OCI-LY1 (cell line): Measurements from ENCODE around the gene BTRC.
A peak's percentile ranks its signal among the peaks of the same experiment; 100 is the strongest.
"Not testable (repeated sequence)": the region's sequence is repeated elsewhere in the genome, so short reads cannot be mapped to it uniquely, and the experiment has no call there.

Experiments used
- H2AFZ ChIP-seq: fragments of 200-600 bp; sonication (generic), shearing (Covaris generic); 2 replicates; pipeline ENCODE4 v1.6.0; 2014; ENCODE audit warnings: antibody characterized with exemption, mild to moderate bottlenecking, low read length
- H3F3A ChIP-seq: fragments of 200-600 bp; sonication (generic), shearing (Covaris generic); 2 replicates; pipeline ENCODE4 v1.6.0; 2014; ENCODE audit warnings: mild to moderate bottlenecking, antibody characterized with exemption, low read length, moderate library complexity; ENCODE audit not compliant: insufficient read depth
- H3K27ac ChIP-seq: fragments of 200-600 bp; sonication (generic); 2 replicates; pipeline ENCODE4 v1.5.1; 2014; ENCODE audit warnings: low read length, mixed run types, mild to moderate bottlenecking, low read depth; ENCODE audit not compliant: poor library complexity, severe bottlenecking
- H3K27me3 ChIP-seq: fragments of 200-600 bp; sonication (generic); 2 replicates; pipeline ENCODE4 v1.6.0; 2014; ENCODE audit warnings: antibody characterized with exemption, mild to moderate bottlenecking, low read length, moderate library complexity; ENCODE audit not compliant: insufficient read depth
- H3K36me3 ChIP-seq: fragments of 200-600 bp; sonication (generic); 2 replicates; pipeline ENCODE4 v1.6.1; 2014; ENCODE audit warnings: mild to moderate bottlenecking, antibody characterized with exemption, low read length, moderate library complexity, mixed read lengths; ENCODE audit not compliant: insufficient read depth
- H3K4me1 ChIP-seq: fragments of 200-600 bp; sonication (generic); 2 replicates; pipeline ENCODE4 v1.5.1; 2014; ENCODE audit warnings: mild to moderate bottlenecking, low read length, moderate library complexity; ENCODE audit not compliant: insufficient read depth, severe bottlenecking
- H3K4me2 ChIP-seq: fragments of 200-600 bp; sonication (generic), shearing (Covaris generic); 2 replicates; pipeline ENCODE4 v1.6.1; 2014; ENCODE audit warnings: low read length
- H3K4me3 ChIP-seq: fragments of 200-600 bp; sonication (generic); 2 replicates; pipeline ENCODE4 v1.5.1; 2014; ENCODE audit warnings: low read length, low read depth, mild to moderate bottlenecking, mixed read lengths; ENCODE audit not compliant: poor library complexity, severe bottlenecking
- H3K79me2 ChIP-seq: fragments of 200-600 bp; shearing (Covaris generic); 2 replicates; pipeline ENCODE4 v1.6.1; 2016; ENCODE audit warnings: mixed run types, low read length, mixed read lengths; ENCODE audit not compliant: insufficient read depth
- H3K9ac ChIP-seq: fragments of 200-600 bp; sonication (generic), shearing (Covaris generic); 2 replicates; pipeline ENCODE4 v1.6.1; 2014; ENCODE audit warnings: mild to moderate bottlenecking, low read length, mixed read lengths
- H3K9me2 ChIP-seq: fragments of 200-600 bp; sonication (generic), shearing (Covaris generic); 2 replicates; pipeline ENCODE4 v1.6.1; 2014; ENCODE audit warnings: low read depth, mild to moderate bottlenecking, low read length, mixed read lengths
- H3K9me3 ChIP-seq: fragments of 200-600 bp; shearing (Covaris generic); 2 replicates; pipeline ENCODE4 v1.6.1; 2014; ENCODE audit warnings: low read length, mixed read lengths
- H4K20me1 ChIP-seq: fragments of 200-600 bp; sonication (generic), shearing (Covaris generic); 2 replicates; pipeline ENCODE4 v1.6.0; 2016; ENCODE audit warnings: mild to moderate bottlenecking, low read length; ENCODE audit not compliant: insufficient read depth
- CTCF ChIP-seq: fragments of 200-600 bp; sonication (generic), shearing (Covaris generic); IDR thresholded peaks from 2 replicates; pipeline ENCODE4 v1.5.1; 2017; ENCODE audit warnings: mild to moderate bottlenecking, antibody characterized with exemption, low read length, moderate library complexity, mixed read lengths
- EZH2 ChIP-seq: fragments of 200-600 bp; sonication (generic), shearing (Covaris generic); IDR thresholded peaks from 2 replicates; pipeline ENCODE4 v1.8.0; 2017; ENCODE audit warnings: borderline replicate concordance, mixed run types, mild to moderate bottlenecking, antibody characterized with exemption, low read length, moderate library complexity, mixed read lengths

BTRC gene

GRCh38 chr10:101588879-101589278 is 234.9 kb downstream of the BTRC start:
- Histone ChIP-seq H3K36me3 (peaks cover 4% of the 10 kb centered on the region; the same call in 1 of the 2 replicates), H3K9me2 (no peaks in the 10 kb centered on the region), H4K20me1 (no peaks in the 10 kb centered on the region), H3K4me1 (peaks cover 17% of the 10 kb centered on the region), H3K9ac (peak overlapping the region; percentile 77; the same call in 1 of the 2 replicates), H3F3A (no peaks in the 10 kb centered on the region), H3K27ac (no peak overlapping the region), H3K4me3 (peak overlapping the region; percentile 81), H2AFZ (no peak overlapping the region), H3K27me3 (no peaks in the 10 kb centered on the region), H3K9me3 (no peaks in the 10 kb centered on the region), H3K4me2 (peak overlapping the region; percentile 72), H3K79me2 (no peaks in the 10 kb centered on the region)
- TF ChIP-seq EZH2 (no peak), CTCF (no peak)

- not testable (repeated sequence) for H3K36me3 ChIP-seq, H2AFZ ChIP-seq, H3K27ac ChIP-seq, H3K4me1 ChIP-seq, H3K4me2 ChIP-seq, H3K27me3 ChIP-seq, H3K9ac ChIP-seq, H3F3A ChIP-seq, H3K4me3 ChIP-seq, H4K20me1 ChIP-seq, H3K9me2 ChIP-seq, H3K79me2 ChIP-seq, H3K9me3 ChIP-seq
These were observed 239.4 kb downstream of the BTRC start for GRCh38 chr10:101593331-101593730.

GRCh38 chr10:101595591-101596433 is 241.8 kb downstream of the BTRC start:
- Histone ChIP-seq H3K27ac (no peak overlapping the region), H3K9ac (no peak overlapping the region), H3K79me2 (no peaks in the 10 kb centered on the region), H3K27me3 (no peaks in the 10 kb centered on the region), H3F3A (no peaks in the 10 kb centered on the region), H3K4me3 (no peak overlapping the region), H3K9me3 (no peaks in the 10 kb centered on the region), H2AFZ (no peak overlapping the region), H3K4me2 (no peak overlapping the region), H3K9me2 (no peaks in the 10 kb centered on the region), H3K36me3 (no peaks in the 10 kb centered on the region), H4K20me1 (no peaks in the 10 kb centered on the region), H3K4me1 (no peaks in the 10 kb centered on the region)
- TF ChIP-seq EZH2 = no peak
- TF ChIP-seq CTCF = no peak
